Measurements from ENCODE around the gene GSC.

GSC gene

DNA sequence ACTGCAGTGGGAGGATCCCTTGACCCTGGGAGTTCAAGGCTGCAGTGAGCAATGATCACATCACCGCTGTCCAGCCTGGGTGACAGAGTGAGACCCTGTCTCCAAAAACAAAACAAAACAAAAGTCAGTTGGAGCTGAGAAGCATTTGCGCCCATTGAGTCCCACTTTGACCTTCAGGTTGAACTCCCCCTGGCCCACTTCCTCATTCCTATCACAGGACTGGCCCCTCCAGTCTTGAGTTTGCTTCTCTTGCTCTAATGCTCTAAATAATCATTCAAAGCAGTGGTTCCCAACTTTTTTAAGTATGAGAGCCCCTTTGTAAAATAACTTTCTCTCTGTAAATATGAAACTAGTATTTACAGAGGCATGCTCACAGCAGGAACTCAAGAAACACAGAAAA lies 28.0 kb upstream of the GSC start:
- Histone ChIP-seq H3K4me1 (no peaks in the 10 kb centered on the region), H3K36me3 (no peaks in the 10 kb centered on the region), H3K4me3 (no peak overlapping the region), H3K27ac (no peak overlapping the region), H3K27me3 (no peaks in the 10 kb centered on the region), H3K9me3 (no peaks in the 10 kb centered on the region)
- DNase-seq: no peak
- intact Hi-C loops (cut with DNase I; ENCODE audit: low total_unique reads): no loop called here
- TF ChIP-seq, protein P1, sequence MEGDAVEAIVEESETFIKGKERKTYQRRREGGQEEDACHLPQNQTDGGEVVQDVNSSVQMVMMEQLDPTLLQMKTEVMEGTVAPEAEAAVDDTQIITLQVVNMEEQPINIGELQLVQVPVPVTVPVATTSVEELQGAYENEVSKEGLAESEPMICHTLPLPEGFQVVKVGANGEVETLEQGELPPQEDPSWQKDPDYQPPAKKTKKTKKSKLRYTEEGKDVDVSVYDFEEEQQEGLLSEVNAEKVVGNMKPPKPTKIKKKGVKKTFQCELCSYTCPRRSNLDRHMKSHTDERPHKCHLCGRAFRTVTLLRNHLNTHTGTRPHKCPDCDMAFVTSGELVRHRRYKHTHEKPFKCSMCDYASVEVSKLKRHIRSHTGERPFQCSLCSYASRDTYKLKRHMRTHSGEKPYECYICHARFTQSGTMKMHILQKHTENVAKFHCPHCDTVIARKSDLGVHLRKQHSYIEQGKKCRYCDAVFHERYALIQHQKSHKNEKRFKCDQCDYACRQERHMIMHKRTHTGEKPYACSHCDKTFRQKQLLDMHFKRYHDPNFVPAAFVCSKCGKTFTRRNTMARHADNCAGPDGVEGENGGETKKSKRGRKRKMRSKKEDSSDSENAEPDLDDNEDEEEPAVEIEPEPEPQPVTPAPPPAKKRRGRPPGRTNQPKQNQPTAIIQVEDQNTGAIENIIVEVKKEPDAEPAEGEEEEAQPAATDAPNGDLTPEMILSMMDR (IDR thresholded peaks at IDR 0.05): no peak

DNA sequence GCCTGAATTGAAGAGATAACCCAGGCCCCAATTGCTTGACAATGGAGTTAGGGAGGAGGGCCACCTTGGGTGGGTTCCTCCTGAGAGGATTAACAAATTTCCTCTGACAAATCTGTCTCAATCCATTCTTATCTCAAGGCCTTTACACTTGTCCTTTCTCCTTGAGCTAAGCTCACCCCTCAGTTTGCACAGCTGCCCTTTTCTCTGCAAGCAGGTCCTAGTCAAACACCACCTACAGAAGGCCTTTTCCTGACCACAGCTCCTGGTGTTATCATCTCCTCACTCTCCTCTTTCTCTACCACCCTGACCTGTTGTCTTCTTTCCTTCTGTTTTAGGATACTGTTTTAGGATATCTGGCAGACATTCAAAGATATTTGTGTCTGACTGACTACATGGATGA lies 26.4 kb upstream of the GSC start:
- intact Hi-C loops (cut with DNase I; ENCODE audit: low total_unique reads): no loop called here
- no peak for DNase-seq
- H3K27me3 ChIP-seq: peaks cover 0 to 4% of the 10 kb centered on the region in 2 donors
- no peaks in the 10 kb centered on the region for H3K36me3 ChIP-seq
- no peak overlapping the region for H3K27ac ChIP-seq
- TF ChIP-seq, protein P1 (IDR thresholded peaks at IDR 0.05): no peak
- H3K4me3 ChIP-seq: no peak overlapping the region
- no peaks in the 10 kb centered on the region for H3K4me1 ChIP-seq
- no peaks in the 10 kb centered on the region for H3K9me3 ChIP-seq

GRCh38 chr14:94795372-94795771 lies 25.5 kb upstream of the GSC start:
- H3K4me3 ChIP-seq: no peak overlapping the region
- peaks cover 0 to 4% of the 10 kb centered on the region in 2 donors for H3K27me3 ChIP-seq
- H3K27ac ChIP-seq: no peak overlapping the region
- no peaks in the 10 kb centered on the region for H3K9me3 ChIP-seq
- H3K4me1 ChIP-seq: no peaks in the 10 kb centered on the region
- intact Hi-C loops (cut with DNase I; ENCODE audit: low total_unique reads): no loop called here
- no peaks in the 10 kb centered on the region for H3K36me3 ChIP-seq
- DNase-seq: no peak
- TF ChIP-seq, protein P1 (IDR thresholded peaks at IDR 0.05): no peak

GRCh38 chr14:94793901-94794300 lies 24.0 kb upstream of the GSC start:
- no peak for DNase-seq
- TF ChIP-seq, protein P1 (IDR thresholded peaks at IDR 0.05): no peak
- Histone ChIP-seq H3K36me3 (no peaks in the 10 kb centered on the region), H3K9me3 (no peaks in the 10 kb centered on the region), H3K27me3 (peaks cover 0 to 7% of the 10 kb centered on the region in 2 donors), H3K27ac (no peak overlapping the region), H3K4me1 (no peaks in the 10 kb centered on the region), H3K4me3 (no peak overlapping the region)
- intact Hi-C loops (cut with DNase I; ENCODE audit: low total_unique reads): no loop called here

- TF ChIP-seq, protein P1 (IDR thresholded peaks at IDR 0.05): no peak
- peaks cover 0 to 7% of the 10 kb centered on the region in 2 donors for H3K27me3 ChIP-seq
- DNase-seq: no peak
- no peaks in the 10 kb centered on the region for H3K4me1 ChIP-seq
- H3K4me3 ChIP-seq: no peak overlapping the region
- intact Hi-C loops (cut with DNase I; ENCODE audit: low total_unique reads): no loop called here
- no peaks in the 10 kb centered on the region for H3K9me3 ChIP-seq
- H3K27ac ChIP-seq: no peak overlapping the region
- no peaks in the 10 kb centered on the region for H3K36me3 ChIP-seq
Measured at GRCh38 chr14:94787655-94788054, 17.7 kb upstream of the GSC start.

GRCh38 chr14:94787092-94787491 lies 17.2 kb upstream of the GSC start:
- TF ChIP-seq, protein P1 (IDR thresholded peaks at IDR 0.05): no peak
- Histone ChIP-seq H3K9me3 (no peaks in the 10 kb centered on the region), H3K27me3 (peaks cover 0 to 3% of the 10 kb centered on the region in 2 donors), H3K4me1 (no peaks in the 10 kb centered on the region), H3K36me3 (no peaks in the 10 kb centered on the region), H3K4me3 (no peak overlapping the region), H3K27ac (no peak overlapping the region)
- intact Hi-C loops (cut with DNase I; ENCODE audit: low total_unique reads): no loop called here
- DNase-seq: no peak
